GM21528 (cell line): ENCODE measurements around the gene REX1BD.
"Not testable (repeated sequence)": the region's sequence is repeated elsewhere in the genome, so short reads cannot be mapped to it uniquely, and the experiment has no call there.

Source experiments
- ATAC-seq: cut with Tn5 transposase; IDR thresholded peaks from one replicate; pipeline ENCODE4 v1.9.1; 2021; ENCODE audit warnings: mild to moderate bottlenecking, moderate library complexity; ENCODE audit not compliant: unreplicated experiment, low FRiP score

The REX1BD gene

DNA sequence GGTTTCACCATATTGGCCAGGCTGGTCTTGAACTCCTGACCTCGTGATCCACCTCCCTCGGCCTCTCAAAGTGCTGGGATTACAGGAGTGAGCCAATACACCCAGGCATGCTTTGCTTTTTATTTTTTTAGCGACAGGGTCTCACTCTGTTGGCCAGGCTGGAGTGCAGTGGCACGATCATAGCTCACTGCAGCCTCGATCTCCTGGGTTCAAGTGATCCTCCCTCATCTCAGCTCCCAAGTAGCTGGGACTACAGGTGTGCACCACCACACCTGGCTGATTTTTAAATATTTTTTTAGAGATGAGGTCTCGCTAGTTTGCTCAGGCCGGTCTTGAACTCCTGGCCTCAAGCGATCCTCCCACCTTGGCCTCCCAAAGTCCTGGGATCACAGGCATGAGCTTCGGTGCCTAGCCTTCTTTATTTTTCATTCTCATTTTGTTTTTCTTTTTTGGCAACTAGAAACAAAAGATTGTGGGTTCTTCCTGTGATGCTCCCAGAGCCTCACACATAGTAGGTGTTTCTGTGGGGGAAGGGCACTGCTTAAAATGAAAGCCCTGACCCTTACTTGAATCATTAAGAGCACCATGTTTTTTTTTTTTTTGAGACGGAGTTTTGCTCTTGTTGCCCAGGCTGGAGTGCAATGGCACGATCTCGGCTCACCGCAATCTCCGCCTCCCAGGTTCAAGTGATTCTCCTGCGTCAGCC is 12.2 kb downstream of the REX1BD start:
- not testable (repeated sequence) for ATAC-seq

DNA sequence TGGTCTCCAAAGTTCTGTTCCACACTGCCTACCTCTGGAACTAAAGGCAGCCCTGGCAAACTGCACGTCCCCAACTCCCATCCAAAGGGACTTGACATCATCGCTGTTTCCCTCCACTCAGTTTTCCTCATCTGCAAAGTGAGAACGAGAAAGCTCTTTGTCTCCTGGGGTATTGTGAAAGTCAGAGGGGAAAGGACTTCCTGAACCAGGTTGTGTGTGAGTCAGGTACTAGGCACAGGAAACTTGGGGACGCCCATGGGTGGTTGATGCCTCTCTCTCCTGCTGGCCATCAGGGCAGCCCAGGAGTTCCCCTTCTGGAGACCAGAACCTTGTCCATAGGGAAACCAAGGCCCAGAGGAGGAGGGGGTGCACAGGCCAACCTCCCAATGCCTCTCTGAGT is 13.3 kb downstream of the REX1BD start:
- ATAC-seq: no peak

DNA sequence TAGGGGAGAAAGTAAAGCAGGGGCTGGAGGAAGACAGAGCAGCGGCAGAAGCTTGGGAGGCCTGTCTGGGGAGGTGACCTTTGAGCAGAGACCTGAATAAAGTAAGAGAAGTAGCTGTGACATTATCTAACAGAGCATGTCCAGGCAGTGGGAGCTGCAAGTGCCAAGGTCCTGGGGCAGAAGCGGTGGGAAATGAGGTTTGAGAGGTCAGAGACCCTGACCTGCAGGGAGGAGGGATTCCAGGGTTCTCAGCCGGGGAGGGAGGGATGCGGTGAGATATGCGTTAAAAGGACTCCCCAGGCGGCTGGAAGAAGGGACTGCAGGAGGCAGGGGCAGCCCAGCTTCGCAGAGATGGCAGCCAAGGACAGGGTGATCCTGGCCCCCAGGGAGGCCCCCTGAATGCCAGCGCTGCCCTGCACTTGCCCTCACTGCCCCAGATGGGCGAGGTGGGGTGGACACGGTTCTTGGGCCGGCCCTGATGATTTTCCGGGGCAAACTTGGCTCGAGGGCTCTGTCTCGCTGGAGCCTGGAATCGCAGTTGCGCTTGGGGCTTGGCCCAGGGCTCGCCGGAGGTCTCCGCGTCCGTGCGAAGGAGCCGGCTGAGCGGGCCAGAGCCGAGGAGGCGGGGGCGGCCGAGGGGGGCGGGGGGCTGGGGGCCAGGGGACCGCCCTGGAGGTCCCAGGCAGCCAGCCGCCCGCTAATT is 14.8 kb downstream of the REX1BD start:
- ATAC-seq: no peak

DNA sequence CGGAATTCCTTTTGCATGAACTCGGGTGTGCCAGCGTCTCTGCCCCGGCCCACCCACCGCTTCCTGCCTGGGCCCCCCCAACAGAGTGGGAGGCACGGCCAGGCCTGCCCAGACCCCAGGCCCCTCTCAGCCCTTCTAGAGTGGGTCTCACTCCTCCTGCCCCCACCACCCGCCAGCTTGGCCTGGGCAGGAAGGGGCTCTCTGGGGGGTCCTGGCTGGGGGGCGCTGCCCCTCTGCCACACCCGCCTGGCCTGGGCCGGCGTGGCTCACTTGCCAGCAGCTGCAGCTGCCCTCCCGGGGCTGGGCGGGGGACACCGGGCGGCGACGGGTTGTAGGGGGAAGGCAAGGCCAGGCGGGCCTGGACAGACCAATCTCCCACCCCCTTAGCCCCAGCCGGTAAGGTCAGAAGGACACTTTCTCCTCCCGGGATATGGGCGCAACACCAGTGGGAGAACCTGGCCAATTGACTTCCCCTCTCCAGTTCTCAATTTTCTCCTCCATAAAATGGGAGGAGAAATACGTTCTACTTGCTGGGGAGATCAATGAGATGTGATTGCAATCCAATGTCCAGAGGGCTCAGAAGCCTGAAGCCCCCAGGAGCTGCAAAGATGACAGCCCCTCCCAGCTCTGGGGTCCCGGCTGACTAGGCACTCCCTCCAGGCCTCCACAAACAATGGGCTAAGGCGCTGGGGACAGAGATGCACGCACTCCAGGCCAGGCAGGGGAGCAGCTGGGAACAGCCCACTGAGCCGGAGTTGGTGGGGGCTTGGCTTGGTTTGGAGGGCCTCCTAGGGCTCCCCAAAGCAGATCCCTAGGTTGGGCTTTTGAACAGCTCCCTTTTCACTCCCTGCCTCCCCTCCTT is 15.6 kb downstream of the REX1BD start:
- no peak for ATAC-seq

DNA sequence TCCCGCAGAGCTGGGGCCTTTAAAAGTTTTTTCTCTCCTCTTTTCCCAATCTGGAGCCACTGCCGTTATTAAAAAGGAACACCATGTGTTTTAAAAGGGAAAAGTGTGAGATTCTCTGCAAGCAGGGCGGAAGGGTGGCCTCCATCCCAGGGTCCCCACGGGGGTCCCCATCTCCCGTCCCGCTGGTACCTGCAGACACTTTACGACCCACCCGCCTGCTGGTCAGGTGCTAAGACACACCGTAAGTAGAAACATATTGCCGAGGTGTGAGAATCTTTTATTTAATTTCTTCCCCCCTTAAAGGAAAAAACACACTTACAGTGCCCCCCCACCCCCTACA is 16.2 kb downstream of the REX1BD start:
- ATAC-seq: no peak

DNA sequence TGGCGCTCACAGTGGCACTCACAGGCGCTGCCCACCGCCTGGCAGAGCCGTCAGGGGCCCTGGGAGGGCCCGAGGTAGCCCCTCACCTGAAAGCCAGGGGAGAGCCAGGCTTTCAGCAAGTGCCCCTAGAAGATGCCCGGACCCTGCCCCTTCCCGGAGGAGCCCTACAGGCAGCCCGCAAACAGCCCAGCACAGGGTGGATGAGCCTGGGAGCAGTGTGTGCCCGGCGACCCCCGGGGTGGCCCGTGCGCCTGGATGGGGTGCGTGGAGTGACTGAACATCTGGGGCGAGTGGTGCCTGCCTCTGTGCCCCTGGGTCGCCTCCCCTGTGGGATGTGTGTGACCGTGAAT is 16.6 kb downstream of the REX1BD start:
- no peak for ATAC-seq

DNA sequence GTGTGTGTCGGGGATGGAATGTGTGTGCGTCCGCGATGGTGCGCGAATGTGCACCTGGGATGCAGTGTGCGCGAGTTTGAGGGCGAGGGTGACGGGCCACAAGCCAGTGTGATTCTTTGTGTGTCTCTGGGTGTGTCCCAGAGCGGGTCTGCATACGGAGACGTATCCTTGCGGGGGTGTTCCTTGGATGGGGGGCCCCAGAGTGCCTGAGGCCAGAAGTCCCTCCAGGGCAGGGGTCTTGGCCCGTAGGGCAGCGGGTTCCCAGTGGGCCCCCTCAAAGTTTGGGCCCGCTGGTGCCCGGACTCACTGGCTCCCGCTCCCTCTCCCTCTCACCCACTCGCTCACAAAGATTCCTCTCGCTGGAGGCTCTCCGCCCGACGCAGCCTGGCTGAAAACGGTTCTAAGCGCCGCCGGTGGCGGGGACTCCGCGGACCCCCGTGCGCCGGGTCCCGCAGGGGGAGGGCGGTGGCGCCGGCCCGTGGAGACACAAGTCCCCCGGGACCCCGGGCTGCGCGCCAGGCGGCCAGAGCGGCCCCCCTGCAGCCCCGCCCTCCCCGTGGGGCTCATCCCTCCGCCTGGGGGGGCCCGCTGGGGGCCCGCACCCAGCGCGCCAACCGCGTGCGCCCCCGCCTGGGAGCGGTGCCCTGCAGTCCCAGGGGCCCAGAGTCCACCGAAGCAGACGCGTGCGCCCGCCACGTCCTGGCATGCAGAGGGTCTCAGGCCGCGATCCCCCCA is 17.1 kb downstream of the REX1BD start:
- no peak for ATAC-seq

DNA sequence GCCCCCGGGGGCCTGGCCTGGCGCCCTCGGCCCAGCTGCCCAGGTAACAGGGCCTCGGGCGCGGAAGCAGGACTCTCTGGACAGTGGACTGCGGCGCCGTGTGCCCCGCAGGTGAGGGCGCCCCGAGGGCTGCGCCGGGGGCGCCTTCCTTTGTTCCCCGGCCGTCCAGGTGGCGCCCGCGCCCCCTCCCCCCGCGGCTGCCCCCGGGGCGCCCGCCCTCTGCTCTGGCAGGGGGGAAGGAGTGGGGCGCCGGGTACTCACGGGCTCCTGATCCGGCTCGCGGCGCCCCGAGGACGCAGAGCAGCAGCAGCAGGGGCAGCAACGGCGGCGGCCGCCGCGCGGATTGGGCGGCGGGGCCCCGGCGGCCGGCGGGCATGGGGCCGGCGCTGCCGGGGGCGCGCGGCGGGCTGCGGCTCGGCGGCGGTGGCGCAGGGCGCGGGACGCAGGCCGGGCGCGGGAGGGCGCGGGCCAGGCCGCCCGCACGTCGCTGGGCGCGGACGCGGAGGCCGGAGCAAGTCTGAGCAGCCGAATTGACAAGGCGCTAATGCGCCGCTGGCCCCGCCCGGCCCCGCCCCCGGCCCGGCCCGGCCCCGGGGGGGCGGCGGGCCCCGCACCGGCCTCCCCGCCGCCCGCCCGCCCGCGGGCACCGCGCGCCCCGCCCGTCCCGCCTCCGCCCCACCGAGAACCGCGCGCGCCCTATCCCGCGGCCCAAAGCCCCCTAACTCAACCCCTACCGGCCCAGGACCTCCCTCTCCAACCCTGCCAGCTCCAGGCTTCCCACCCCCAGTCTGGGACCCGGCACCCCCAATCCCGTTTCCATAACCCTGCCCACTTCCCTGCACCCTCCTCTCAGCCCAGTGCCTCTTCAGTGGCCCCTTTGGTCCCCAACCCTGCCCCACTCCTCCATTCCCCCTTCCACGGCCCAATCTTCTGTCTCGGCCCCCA is 18.0 kb downstream of the REX1BD start, which contains the start of gene CRLF1:
CRLF1 (minus strand) TSS at position 519 of the 945 bp plus-strand sequence; CDS start at position 376, 143 bp downstream.
- ATAC-seq: no peak

DNA sequence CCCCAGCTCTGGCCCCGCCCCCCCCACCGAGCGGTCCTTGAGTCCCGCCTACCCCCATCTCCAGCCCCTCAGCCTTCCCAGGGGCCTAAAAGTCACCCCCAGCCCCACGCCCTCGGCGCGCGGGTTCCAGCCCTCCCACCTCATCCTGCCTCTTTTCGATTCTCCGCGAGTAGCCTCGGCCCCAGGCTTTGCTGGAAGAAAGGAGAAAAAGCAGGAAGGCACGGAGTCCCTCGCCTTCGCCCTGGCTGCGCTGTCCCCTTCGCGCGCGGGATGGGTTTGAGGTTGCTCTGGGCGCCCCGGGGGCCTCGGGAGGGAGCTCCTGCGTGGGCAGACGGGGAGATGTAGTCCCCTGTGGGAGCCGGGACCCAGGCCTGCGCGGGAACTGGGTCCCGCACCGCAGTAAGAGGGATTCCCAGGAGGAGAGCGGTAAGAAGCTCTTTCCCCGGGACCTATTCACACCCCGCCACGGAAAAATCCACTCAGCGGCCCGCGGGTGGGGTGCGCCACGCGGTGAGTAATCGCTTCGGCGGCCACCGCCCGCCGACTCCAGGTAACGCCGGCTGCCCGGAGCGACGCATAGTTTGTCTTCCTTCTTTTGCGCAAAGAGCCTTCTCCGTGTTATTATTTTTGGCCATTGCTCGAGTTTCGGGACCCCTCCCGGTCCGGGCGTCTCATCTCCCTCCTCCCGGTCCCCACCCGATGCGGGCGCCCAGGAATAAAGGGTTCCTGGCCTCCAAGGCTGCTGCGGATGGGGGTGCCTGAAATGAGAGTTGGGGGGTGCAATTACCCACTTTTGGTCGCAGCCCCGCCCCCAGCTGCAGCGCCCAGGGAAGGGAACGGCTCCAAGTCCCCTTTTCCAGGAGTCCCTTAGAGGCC is 18.9 kb downstream of the REX1BD start:
- ATAC-seq: no peak

DNA sequence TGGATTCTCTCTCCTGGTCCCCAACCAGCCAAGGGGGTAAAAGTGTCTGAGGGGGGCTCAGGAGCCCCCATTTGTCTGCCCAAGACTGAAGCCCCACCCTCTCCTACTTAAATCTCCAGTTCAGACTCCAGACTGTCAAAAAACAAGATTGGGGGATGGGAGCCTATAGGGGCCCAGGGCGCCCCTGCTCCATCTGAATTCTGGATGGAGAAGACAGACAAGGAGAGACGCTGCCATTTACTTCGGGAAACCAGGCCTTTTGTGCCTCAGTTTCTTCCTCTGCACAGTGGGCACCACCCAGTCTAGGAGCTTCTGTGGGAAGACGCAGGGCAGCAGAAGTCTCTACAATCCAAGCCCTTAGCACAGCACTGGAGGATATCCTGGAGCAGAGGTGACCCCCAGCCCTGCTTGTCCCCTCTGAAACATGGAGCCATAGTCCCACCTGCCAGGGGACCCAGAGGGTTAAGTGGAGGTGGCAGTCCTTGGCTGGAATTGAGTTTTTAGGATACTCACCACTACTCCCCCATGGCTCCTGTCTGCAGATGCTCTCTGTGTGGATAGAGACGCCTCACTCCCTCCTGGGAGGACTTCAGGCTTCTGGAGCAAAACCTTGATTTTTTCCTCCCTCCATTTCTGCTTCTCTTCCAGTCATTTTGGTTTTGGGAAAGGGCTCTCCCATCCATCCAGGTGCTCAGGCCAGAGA is 19.7 kb downstream of the REX1BD start:
- no peak for ATAC-seq

DNA sequence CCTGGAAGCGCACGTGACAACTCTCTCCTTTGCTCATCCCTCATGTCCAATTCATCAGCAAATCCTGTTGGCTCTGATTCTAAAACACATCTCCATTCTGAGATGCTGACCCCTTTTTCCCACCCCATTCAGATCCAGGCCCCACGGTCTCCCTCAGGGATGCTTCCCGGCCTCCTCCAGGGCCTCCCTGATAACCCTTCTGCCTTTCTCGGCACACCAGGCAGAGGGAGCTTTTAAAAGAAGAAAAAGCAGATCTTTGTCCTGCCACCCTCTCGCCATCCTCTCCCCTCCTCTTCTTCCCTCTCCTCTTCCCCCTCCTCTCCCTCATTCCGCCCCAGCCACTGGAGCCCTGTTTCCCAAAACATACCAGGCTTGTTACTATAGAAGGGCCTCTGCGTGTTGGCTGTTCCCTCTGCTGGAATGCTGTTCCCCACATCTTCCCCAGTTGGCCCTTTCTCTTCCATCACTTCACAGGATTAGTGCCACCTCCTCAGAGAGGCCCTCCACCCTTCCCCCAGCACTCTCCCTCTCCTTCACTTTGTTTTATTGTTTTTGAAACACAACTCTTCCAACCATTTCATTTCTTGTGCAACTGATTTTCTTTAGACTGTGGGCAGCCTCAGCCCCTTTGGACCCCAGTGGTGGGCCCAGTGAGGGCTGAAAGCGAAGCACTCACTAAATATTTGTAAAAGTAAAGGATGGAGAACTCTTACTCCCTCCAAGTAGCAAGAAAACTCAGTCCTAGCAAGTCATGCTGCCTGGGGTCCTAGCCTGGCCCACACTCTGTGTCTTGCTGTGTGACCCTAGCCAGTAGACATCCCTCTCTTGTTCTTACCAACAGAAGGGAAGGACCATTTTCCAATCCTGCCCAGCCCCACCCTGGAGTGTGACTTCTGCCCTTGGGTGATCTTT is 20.5 kb downstream of the REX1BD start:
- ATAC-seq: no peak

DNA sequence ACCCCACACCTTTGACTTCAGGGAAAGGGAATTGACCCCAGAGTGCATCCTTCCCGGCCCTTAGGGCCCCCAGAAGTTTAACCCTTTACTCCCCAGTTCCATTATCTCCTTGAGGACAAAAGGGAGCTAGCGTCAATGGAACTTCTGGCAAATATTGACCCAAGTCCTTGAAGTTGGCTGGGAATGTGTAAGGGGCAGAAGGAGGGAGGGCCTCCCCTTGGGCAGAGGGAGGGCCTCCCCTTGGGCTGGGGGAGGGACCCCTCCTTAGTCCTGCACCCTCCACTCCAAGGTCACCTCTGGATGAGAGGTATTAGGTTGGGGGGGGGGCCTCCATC is 21.1 kb downstream of the REX1BD start:
- no peak for ATAC-seq

DNA sequence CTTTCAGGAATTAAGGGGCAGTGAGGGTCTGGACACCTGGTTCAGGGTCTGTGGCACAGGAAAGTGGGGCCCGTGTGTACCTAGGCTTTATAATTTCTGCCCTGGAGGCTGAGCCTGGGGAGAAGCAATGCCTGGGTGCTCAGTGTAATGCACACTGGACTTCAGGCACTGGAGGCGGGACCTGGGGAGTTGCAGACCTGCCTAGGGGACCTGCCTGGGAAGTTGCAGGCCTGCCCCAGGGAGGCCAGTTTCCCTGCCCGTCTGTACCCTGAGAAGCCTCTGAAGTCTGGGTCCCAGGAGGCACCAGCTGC is 21.6 kb downstream of the REX1BD start:
- ATAC-seq: no peak

DNA sequence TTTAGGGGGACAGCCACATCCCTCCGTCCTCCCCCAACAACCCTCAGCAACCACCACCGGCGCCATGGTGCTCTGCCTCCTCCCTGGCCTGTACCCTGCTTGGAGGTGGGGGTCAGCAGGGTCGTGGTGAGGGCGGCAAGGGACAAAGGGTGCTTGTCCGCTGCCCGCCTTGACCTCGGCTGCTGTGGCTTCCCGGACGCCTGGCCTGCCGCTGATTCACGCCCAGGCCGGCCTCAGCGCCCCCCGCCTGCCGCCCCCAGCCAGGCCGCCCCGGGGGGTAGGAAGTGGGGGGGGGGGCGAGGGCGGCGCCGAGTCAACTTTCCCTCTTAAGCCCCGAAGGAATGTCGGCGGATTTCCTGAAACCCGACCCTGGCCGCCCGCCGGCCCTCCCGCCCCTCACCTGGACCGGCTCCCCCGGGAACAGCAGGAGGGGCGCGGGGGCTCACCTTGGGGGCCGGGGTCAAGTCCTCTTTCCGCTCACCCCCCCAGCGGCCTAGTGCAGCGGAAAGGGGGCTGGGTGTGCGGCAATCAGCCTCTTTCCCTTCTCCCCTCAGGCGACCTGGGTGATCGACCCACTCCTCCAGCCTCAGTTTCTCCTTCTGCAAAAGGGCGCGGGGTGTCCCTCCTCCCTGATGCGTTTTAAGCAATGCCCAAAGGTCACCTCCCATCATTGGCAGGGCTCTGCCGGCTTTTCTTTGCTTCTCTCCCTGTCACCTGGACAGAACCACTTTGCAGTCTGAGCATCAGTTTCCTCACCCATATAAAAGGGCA is 22.1 kb downstream of the REX1BD start:
- ATAC-seq: no peak

DNA sequence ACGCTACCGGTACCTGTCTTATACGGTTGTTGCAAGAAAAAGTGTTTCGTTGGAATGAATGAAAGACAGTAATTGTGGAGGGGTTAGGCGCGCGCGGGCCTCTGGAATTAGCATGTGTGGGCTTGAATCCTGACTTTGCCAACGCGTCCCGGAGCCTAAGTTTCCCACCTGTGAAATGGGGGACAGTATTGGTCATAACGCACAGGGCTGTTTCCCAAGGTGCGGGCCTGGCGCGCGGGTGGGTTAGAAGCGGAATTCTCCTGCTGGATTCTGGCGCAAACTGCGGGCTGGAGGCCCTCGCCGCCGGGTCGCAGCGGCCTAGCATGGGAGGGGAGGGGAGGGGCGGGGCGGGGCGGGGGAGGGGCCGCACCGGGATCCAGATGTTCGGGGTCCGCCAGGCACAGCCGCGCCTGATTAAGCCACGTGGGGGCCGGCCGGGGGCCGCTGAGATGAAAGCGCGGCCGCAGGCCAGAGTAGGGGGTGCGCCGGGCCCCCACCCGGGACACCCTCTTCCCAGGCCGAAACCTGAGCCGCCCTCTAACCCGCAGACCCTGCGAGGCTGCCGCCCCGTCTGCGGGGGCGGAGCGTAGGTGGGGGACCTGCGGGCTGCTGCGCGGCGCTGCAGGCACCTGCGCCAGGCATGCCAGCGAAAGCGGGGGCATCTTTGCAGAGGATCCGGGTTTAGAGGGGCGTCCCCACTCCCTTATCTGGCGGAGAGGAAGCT is 22.9 kb downstream of the REX1BD start:
- ATAC-seq: no peak
